NB4 (cell line): ENCODE results near the gene BRD7.

ENCODE experiments used
- CTCF ChIP-seq: IDR thresholded peaks from one replicate; pipeline ENCODE4 v1.5.1; 2012; ENCODE audit warnings: low read depth, low read length
- MAX ChIP-seq: IDR thresholded peaks from 2 replicates; pipeline ENCODE4 v1.6.1; 2011; ENCODE audit warnings: low read depth, low read length
- MYC ChIP-seq: IDR thresholded peaks from 2 replicates; pipeline ENCODE4 v1.6.1; 2011; ENCODE audit warnings: low read depth, low read length
- POLR2A ChIP-seq: IDR thresholded peaks from 2 replicates; pipeline ENCODE4 v1.6.1; 2011; ENCODE audit warnings: mild to moderate bottlenecking; ENCODE audit not compliant: insufficient read length; ENCODE audit errors: extremely low read depth

- TF ChIP-seq CTCF (no peak), POLR2A (no peak), MAX (no peak), MYC (no peak)
Observed at GRCh38 chr16:50386139-50386538, 17.4 kb upstream of the BRD7 start.
